ENCODE data around the gene PPIG.
"Not testable (repeated sequence)": the region's sequence is repeated elsewhere in the genome, so short reads cannot be mapped to it uniquely, and the experiment has no call there.

The PPIG gene

DNA sequence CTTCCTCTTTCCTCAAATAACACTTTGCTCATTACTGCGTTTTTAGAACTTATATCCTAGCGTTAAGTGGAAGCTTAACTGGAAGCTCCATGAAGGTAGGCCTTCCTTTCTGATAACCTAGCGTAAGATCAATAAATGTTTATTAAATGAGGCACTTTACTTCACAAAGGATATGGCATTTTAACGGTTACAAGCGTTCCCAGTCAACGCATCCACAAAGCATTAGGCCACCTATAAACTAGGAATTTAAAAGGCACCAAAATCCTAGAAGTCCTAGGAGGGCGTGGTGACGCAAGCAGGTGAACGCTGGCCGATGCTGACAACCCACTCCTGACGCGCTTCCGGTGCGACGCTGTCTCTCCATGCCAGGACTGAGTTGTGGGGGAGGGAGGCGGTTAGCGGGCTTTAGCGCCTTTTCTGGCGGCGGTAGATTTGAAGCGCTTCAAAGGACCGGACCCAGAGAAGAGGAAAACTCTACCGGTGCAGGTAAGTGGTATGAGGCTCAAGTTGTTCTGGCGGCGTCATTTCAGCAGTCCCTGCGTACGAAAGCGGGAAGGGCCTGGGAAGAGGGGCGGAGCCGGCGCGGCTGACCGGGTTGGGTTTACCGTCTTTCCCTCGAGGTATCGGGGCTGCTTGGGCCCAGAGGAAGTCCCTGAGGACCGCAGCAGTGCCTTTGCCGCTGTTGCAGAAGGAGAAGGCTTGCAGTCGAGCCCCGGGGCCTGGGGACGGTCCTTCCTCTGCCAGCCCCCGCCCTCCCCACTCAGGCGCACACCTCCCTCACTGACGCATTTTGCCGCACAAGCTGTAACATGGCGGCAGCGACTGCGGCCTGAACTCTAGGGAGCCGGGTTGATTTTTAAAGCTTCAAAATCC lies at the start of gene PPIG:
Gene PPIG (plus strand): TSS at position 347 of the 873 bp plus-strand sequence. CDS start 19,691 bp downstream, outside the sequence.
- peak; percentile 98 for DNase-seq

- DNase-seq = not testable (repeated sequence)
Measured at GRCh38 chr2:169539460-169539859, 44.7 kb upstream of the PPIG start.

GRCh38 chr2:169540146-169540545 lies 44.0 kb upstream of the PPIG start:
- DNase-seq = peak; percentile 68

DNA sequence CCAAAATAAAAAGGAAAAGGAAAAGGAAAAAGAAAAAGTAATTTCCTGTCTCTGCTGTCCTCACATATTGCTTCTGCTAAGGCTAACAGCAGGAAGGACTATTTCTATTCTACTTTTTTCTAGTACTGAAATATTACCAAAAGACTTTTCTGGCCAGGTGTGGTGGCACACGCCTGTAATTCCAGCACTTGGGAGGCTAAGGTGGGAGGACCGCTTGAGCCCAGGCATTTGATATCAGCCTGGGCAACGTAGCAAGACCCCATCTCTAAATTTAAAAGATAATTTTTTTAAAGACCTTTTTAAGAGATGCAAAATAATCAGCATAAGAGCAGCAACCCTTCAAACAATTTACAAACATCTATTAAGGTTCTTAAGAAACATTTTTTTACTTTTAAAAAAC lies 41.7 kb upstream of the PPIG start:
- DNase-seq = no peak

DNA sequence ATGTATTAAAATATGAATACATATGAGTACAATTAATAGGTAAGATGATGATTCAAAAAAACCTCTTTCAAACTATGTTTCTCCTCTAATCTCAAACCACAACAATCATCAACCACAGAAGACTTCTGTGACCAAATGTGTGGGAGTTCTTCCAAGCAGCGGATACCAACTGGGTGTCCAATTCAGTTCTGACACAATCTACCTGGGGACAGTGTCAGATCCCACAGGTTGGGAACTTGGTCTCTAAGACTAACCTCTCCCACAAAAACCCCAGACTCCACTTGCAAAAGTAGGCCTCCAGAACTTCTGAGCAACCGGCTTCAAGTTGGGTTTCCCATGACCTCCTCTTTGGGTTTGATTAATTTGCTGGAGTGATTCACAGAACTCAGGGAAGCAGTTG lies 37.4 kb upstream of the PPIG start:
- no peak for DNase-seq

- peak; percentile 40 for DNase-seq
Measured at GRCh38 chr2:169561364-169561763, 22.8 kb upstream of the PPIG start.

GRCh38 chr2:169562084-169562483 lies 22.1 kb upstream of the PPIG start:
- DNase-seq = not testable (repeated sequence)

GRCh38 chr2:169562519-169562918 lies 21.6 kb upstream of the PPIG start:
- peak; percentile 15 for DNase-seq

DNA sequence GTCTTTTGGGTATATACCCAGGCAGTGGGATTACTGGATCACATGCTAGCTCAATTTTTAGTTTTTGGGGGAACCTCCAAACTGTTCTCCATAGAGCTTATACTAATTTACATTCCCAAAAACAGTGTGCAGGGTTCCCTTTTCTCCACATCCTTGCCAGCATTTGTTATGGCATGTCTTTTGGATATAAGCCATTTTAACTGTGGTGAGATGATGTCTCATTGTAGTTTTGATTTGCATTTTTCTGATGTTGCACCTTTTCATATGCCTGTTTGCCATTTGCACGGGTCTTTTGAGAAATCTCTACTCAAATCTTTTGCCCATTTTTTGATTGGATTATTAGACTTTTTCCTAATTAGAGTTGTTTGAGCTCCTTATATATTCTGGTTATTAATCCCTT lies 18.5 kb upstream of the PPIG start:
- DNase-seq = no peak

GRCh38 chr2:169569948-169570347 lies 14.2 kb upstream of the PPIG start:
- DNase-seq = no peak

DNA sequence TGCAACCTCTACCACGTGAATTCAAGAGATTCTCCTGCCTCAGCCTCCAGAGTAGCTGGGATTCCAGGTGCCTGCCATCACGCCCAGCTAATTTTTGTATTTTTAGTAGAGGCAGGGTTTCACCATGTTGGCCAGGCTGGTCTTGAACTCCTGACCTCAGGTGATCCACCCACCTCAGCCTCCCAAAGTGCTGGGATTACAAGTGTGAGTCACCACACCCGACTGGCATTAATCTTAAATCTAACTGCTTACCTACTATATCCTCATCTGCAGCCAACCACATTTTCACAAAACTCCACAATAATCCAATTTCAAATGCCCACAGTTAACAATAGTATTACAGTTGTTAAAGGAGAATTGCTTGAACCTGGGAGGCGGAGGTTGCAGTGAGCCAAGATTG lies 13.4 kb upstream of the PPIG start:
- not testable (repeated sequence) for DNase-seq

GRCh38 chr2:169571571-169571970 lies 12.6 kb upstream of the PPIG start:
- DNase-seq = no peak

- no peak for DNase-seq
Measured at GRCh38 chr2:169572189-169572588, 12.0 kb upstream of the PPIG start.

GRCh38 chr2:169572821-169573159 lies 11.4 kb upstream of the PPIG start:
- DNase-seq = no peak

DNA sequence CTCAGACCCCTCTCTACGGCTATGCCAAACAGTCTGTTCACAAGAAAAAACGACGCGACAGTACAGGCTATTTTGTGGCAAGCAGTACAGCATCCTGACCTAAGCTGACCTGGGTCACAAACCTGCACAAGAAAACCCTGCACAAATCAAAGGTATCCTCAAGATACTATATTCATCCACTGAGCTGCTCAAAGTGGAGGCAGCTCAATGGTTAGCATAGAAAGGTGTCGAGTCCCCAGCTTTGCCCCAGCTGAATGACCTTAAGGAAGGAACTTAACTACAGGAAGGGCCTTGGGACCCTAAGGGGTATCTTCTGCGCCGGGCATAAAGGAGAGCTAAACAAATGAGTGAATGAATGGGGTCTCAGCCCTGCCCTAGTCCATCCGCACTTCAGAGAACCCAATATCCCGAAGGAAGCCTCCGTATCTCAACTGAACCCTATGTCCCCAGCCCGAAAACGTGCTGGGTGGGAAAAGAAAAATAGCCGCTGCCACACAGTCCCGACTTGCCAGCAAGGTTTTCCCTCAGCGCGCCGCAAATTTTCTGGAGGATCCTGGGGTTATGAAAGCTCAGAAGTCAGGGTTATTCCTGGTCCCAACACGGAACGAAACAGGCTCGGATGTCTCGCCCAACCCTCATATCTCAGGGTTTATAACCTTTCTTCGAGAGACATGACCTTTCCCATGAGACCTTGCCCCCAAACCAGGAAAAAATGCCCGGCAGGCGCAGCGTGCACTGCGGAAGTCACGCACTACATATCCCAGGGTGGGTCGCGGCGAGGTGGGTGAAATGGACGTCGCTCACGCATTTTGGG lies 10.8 kb upstream of the PPIG start, which contains the start of gene FASTKD1:
Gene FASTKD1 (minus strand): TSS at position 706 of the 814 bp plus-strand sequence. CDS start 1,836 bp downstream, outside the sequence.
- peak; percentile 98 for DNase-seq

DNA sequence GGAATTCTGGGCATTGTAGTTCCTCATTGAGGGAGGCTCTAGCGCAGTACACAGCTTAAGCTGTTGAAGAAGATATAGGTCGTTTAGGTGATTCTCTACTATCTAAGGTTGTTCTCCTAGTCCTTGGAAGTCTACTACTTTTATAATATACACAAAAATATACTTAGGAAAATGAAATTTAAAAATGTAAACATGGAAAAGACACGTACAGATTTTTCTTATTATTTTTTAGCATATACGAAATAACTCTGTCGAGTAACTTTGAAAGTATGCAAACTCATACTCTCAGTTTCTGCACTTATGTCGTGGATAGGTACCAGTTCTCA lies 10.2 kb upstream of the PPIG start:
- no peak for DNase-seq

DNA sequence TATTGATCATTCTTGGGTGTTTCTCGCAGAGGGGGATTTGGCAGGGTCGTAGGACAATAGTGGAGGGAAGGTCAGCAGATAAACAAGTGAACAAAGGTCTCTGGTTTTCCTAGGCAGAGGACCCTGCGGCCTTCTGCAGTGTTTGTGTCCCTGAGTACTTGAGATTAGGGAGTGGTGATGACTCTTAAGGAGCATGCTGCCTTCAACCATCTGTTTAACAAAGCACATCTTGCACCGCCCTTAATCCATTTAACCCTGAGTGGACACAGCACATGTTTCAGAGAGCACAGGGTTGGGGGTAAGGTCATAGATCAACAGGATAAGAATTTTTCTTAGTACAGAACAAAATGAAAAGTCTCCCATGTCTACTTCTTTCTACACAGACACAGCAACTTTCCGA lies 9.6 kb upstream of the PPIG start:
- DNase-seq = not testable (repeated sequence)

DNA sequence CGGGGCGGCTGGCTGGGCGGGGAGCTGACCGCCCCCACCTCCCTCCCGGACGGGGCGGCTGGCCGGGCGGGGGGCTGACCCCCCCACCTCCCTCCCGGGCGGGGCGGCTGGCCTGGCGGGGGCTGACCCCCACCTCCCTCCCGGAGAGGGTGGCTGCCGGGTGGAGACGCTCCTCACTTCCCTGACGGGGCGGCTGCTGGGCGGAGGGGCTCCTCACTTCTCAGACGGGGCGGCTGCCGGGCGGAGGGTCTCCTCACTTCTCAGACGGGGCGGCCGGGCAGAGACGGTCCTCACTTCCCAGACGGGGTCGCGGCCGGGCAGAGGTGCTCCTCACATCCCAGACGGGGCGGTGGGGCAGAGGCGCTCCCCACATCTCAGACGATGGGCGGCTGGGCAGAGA lies 8.9 kb upstream of the PPIG start:
- DNase-seq = not testable (repeated sequence)

- DNase-seq = no peak
Measured at GRCh38 chr2:169579044-169579443, 5.1 kb upstream of the PPIG start.

- DNase-seq = not testable (repeated sequence)
Measured at GRCh38 chr2:169582552-169583266, 1.4 kb upstream of the PPIG start.

DNA sequence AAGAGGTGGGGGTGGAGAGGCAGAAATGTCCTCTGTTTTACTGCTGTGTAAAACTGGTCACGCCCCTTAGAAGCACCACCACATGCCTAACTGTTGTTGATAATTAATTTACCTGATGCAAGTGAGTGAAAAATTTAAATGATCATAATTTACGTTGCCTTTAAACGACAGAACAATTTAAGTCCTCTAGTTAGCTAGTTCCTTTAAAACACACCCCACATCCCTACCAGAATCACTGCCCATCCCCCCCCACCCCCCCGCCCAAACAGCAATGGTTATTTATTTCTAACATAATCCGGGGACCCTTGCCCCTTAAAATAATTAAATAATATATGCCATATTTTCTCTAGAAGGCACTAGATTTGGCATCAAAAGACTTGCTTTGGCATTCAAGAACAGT lies 633 bp upstream of the PPIG start:
- no peak for DNase-seq

DNA sequence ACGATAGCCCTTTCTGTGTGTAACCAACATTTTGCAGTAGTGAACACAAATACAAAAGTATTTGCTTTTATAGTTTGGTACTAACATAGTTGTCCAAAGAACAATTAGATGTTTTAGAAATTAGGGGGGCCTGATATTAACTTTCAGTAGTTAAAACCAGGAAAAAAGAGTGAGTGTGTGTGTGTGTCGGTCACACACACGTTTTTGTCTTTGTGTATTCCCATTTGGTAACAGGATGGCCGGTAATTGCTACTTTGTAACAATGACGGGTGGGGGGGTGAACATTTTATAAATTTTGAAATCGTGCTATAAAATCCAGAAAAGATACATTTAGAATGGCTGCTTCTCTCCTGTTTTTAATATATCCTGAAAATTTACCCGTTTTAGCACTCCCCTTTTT lies 1.5 kb downstream of the PPIG start:
- DNase-seq = peak; percentile 28

DNA sequence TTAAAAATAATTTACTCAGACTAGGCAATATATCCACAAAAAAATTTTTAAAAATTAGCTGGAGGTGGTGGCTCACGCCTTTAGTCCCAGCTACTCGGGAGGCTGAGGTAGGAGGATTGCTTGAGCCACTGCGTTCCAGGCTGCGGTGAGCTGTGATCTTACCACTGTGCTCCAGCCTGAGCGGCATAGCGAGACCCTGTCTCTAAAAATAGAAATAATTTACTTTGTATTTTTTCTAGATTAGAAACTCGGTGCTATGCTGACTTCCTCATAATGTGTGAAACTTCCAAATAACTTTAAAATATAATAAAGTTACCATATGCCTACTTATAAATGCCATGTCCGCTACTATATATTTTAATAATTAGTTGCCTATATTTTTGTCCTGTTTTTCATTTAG lies 6.7 kb downstream of the PPIG start:
- no peak for DNase-seq
